Keratinocyte (primary cell): ENCODE measurements around the gene EXOC4. TPM values are rescaled to one million over a fixed set of nuclear protein-coding genes. Genes with fewer than 3 reads are reported as not detected.

ENCODE experiments used
- DNase-seq: peaks from one replicate; pipeline ENCODE4 v3.0.0-alpha.2; 2011; ENCODE audit warnings: low read depth, missing footprints, low spot score
- FAIRE-seq: peaks from 2 replicates; lab custom pipeline; 2011; peaks lifted over from hg19 to GRCh38; lab: Jason Lieb, UNC
- H2AFZ ChIP-seq: 2 replicates; pipeline ENCODE4 v1.6.0; 2012; ENCODE audit warnings: low read length, control low read depth, inconsistent platforms; ENCODE audit not compliant: control insufficient read depth
- H3K27ac ChIP-seq: 2 replicates; pipeline ENCODE4 v1.5.1; 2011; ENCODE audit warnings: low read length; ENCODE audit not compliant: control insufficient read depth, insufficient read depth
- H3K27me3 ChIP-seq: 3 replicates; pipeline ENCODE4 v1.6.0; 2011; ENCODE audit warnings: low read length; ENCODE audit not compliant: control insufficient read depth, insufficient read depth; ENCODE audit errors: extremely low read depth
- H3K36me3 ChIP-seq, 2 experiments: 2 replicates in 1 of 2; 3 replicates in 1 of 2; pipeline ENCODE4 v1.5.1; 2011; ENCODE audit warnings: low read length in 2 of 2, mild to moderate bottlenecking in 1 of 2; ENCODE audit not compliant: control insufficient read depth in 2 of 2, insufficient read depth in 2 of 2; ENCODE audit errors: extremely low read depth in 1 of 2
- H3K4me1 ChIP-seq: 3 replicates; pipeline ENCODE4 v1.5.1; 2011; ENCODE audit warnings: low read length; ENCODE audit not compliant: control insufficient read depth, insufficient read depth; ENCODE audit errors: extremely low read depth
- H3K4me2 ChIP-seq: 3 replicates; pipeline ENCODE4 v1.6.0; 2011; ENCODE audit warnings: low read depth, low read length; ENCODE audit not compliant: control insufficient read depth, insufficient read depth; ENCODE audit errors: extremely low read depth
- H3K4me3 ChIP-seq, 3 experiments: fragments of 200-600 bp in 1 of 3; sonication (generic) in 1 of 3; 2 replicates in 2 of 3; 3 replicates in 1 of 3; pipeline ENCODE4 v1.5.1; 2011 to 2016; ENCODE audit warnings: low read length in 3 of 3, mild to moderate bottlenecking in 3 of 3, control low read depth in 2 of 3, inconsistent platforms in 1 of 3, low read depth in 1 of 3, mixed read lengths in 1 of 3, mixed run types in 1 of 3, moderate library complexity in 1 of 3; ENCODE audit not compliant: control insufficient read depth in 2 of 3, insufficient read depth in 2 of 3; ENCODE audit errors: extremely low read depth in 1 of 3
- H3K79me2 ChIP-seq: 2 replicates; pipeline ENCODE4 v1.6.0; 2012; ENCODE audit warnings: low read length; ENCODE audit not compliant: control insufficient read depth, insufficient read depth
- H3K9ac ChIP-seq: 3 replicates; pipeline ENCODE4 v1.6.0; 2011; ENCODE audit warnings: low read length; ENCODE audit not compliant: control insufficient read depth, insufficient read depth; ENCODE audit errors: extremely low read depth
- H3K9me1 ChIP-seq: 3 replicates; pipeline ENCODE4 v1.6.0; 2011; ENCODE audit warnings: low read length; ENCODE audit not compliant: control insufficient read depth, insufficient read depth; ENCODE audit errors: extremely low read depth
- H3K9me3 ChIP-seq: 2 replicates; pipeline ENCODE4 v1.5.1; 2012; ENCODE audit warnings: low read depth, low read length; ENCODE audit not compliant: control insufficient read depth
- H4K20me1 ChIP-seq: 3 replicates; pipeline ENCODE4 v1.6.0; 2011; ENCODE audit warnings: low read length; ENCODE audit not compliant: control insufficient read depth, insufficient read depth; ENCODE audit errors: extremely low read depth
- EZH2 ChIP-seq: IDR thresholded peaks from one replicate; pipeline ENCODE4 v1.6.1; 2012; ENCODE audit warnings: inconsistent platforms, mild to moderate bottlenecking, low read length, moderate library complexity
- dilution Hi-C: fragments of 300-500 bp; cut with MboI; formaldehyde crosslinking; loops from one replicate; pipeline ENCODE4 v1.7.0; 2020; ENCODE audit warnings: low sequenced_read_pairs; ENCODE audit not compliant: extremely low pct_ligation_motif_present
- polyA plus RNA-seq, 5 experiments: library from polyadenylated mRNA; depleted of rRNA in 3 of 5; stranded (reverse) in 3 of 5; stranded (forward) in 1 of 5; unstranded in 1 of 5; fragments of >200 nt; gene quantifications; 1 replicate in 1 of 5; 2 replicates in 3 of 5; 3 replicates in 1 of 5; pipeline versions ENCODE4 v1.2.1 to v1.2.3, GENCODE V29; 2011 to 2012; ENCODE audit warnings: missing spikeins in 2 of 5, low read depth in 1 of 5, low replicate concordance in 1 of 5
- TF ChIP-seq, protein P1 (sequence below), 3 experiments: IDR thresholded peaks in 1 of 3; conservative IDR thresholded peaks in 1 of 3; optimal IDR thresholded peaks in 1 of 3; 2 replicates in 2 of 3; 3 replicates in 1 of 3; pipeline versions ENCODE3 to v1.5.1; 2011; ENCODE audit warnings: low read length in 3 of 3, mild to moderate bottlenecking in 3 of 3, moderate library complexity in 2 of 3, control low read depth in 1 of 3, inconsistent platforms in 1 of 3; ENCODE audit not compliant: insufficient read depth in 2 of 3; ENCODE audit errors: extremely low read depth in 1 of 3

Gene EXOC4
- polyA plus RNA-seq, 1 donor (not counting 4 experiments of a cell fraction or from before 2014, with no cell fraction given) = 52.6 TPM

DNA sequence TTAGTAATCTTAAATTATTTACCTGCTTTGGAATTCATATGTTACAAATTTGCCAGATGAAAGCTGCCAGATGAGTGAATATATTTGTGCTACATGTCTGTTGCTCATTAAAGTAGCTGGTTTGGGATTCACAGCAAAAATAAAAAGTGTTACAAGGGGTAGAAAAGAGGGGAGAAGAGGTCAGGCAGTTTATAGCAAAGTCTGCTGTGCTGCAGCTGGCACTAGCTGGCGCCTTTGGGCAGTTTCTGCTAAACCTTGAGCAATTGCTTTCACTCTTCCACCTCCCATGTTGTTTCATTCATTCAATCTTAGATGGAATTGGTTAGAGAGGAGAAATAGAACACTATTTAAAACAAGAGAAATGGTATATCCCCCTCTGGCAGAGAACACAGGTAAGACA is 470.2 kb downstream of the EXOC4 start:
- Histone ChIP-seq H2AFZ (no peak overlapping the region), H3K27me3 (no peaks in the 10 kb centered on the region), H3K79me2 (no peaks in the 10 kb centered on the region), H3K4me2 (no peak overlapping the region), H3K27ac (no peak overlapping the region), H3K9ac (no peak overlapping the region), H3K4me3 (no peak overlapping the region), H3K4me1 (no peaks in the 10 kb centered on the region), H4K20me1 (no peaks in the 10 kb centered on the region), H3K36me3 (no peaks in the 10 kb centered on the region), H3K9me3 (no peaks in the 10 kb centered on the region), H3K9me1 (no peaks in the 10 kb centered on the region)
- no peak for FAIRE-seq
- dilution Hi-C loops = no loop called here
- DNase-seq = no peak
- no peak for TF ChIP-seq EZH2
- TF ChIP-seq, protein P1, sequence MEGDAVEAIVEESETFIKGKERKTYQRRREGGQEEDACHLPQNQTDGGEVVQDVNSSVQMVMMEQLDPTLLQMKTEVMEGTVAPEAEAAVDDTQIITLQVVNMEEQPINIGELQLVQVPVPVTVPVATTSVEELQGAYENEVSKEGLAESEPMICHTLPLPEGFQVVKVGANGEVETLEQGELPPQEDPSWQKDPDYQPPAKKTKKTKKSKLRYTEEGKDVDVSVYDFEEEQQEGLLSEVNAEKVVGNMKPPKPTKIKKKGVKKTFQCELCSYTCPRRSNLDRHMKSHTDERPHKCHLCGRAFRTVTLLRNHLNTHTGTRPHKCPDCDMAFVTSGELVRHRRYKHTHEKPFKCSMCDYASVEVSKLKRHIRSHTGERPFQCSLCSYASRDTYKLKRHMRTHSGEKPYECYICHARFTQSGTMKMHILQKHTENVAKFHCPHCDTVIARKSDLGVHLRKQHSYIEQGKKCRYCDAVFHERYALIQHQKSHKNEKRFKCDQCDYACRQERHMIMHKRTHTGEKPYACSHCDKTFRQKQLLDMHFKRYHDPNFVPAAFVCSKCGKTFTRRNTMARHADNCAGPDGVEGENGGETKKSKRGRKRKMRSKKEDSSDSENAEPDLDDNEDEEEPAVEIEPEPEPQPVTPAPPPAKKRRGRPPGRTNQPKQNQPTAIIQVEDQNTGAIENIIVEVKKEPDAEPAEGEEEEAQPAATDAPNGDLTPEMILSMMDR (optimal IDR thresholded peaks at IDR 0.05 in 1 of 3, IDR thresholded peaks at IDR 0.05 in 1 of 3, conservative IDR thresholded peaks at IDR 0.05 in 1 of 3; ENCODE audit: extremely low read depth in 1 of 3, insufficient read depth in 2 of 3, low read length in 3 of 3) = peak in 2 of 3 experiments; percentile 7 to 50

DNA sequence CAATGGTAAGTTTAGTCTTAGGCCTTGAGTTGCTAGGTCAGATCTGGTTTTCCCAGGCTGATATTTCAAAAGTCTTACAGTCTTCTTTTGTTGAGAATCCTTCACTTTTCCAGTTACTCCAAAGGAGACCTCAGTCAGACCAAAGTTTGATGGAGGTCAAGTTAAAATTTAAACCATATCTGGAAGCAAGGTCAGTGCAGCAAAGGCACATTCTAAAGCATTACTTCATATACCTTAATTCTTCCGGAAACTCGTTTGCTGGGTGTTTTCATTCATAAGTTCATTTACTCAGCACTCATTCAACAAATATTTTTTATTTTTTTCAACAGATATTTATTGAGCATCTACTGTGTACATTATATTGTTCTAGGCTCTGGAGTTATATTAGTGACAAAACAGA is 471.3 kb downstream of the EXOC4 start:
- H3K4me2 ChIP-seq = no peak overlapping the region
- no peaks in the 10 kb centered on the region for H4K20me1 ChIP-seq
- H3K27me3 ChIP-seq = no peaks in the 10 kb centered on the region
- no peak overlapping the region for H3K9ac ChIP-seq
- no peak for DNase-seq
- H3K79me2 ChIP-seq = no peaks in the 10 kb centered on the region
- no peak overlapping the region for H3K4me3 ChIP-seq
- no peak overlapping the region for H2AFZ ChIP-seq
- no peaks in the 10 kb centered on the region for H3K4me1 ChIP-seq
- no peak for FAIRE-seq
- H3K36me3 ChIP-seq = no peaks in the 10 kb centered on the region
- no peaks in the 10 kb centered on the region for H3K9me3 ChIP-seq
- dilution Hi-C loops = no loop called here
- no peaks in the 10 kb centered on the region for H3K9me1 ChIP-seq
- H3K27ac ChIP-seq = no peak overlapping the region
- TF ChIP-seq, protein P1 (optimal IDR thresholded peaks at IDR 0.05 in 1 of 3, IDR thresholded peaks at IDR 0.05 in 1 of 3, conservative IDR thresholded peaks at IDR 0.05 in 1 of 3; ENCODE audit: extremely low read depth in 1 of 3, insufficient read depth in 2 of 3, low read length in 3 of 3) = no peak
- TF ChIP-seq EZH2 = no peak
